Activated T-helper 17 cell treated with anti-CD3 and anti-CD28 coated beads, Interleukin-2, amount 50 U/mL, for 72 hours (primary cell): ENCODE results near the gene SKAP2. TPM values are rescaled to one million over a fixed set of nuclear protein-coding genes. Genes with fewer than 3 reads are reported as not detected.

Experiments
- ATAC-seq: fragments of 150-1000 bp; cut with Tn5 transposase; replicated peaks from 2 replicates; pipeline ENCODE4 v1.10.0; 2021; ENCODE audit warnings: mild to moderate bottlenecking, moderate library complexity
- H3K27ac Mint-ChIP-seq: one replicate; pipeline ENCODE4 v1.8.0; 2022; ENCODE audit warnings: mixed read lengths
- H3K27me3 Mint-ChIP-seq: one replicate; pipeline ENCODE4 v1.8.0; 2022; ENCODE audit warnings: mixed read lengths
- H3K36me3 Mint-ChIP-seq: one replicate; pipeline ENCODE4 v1.8.0; 2022; ENCODE audit warnings: low read depth, mild to moderate bottlenecking, mixed read lengths
- H3K4me1 Mint-ChIP-seq: one replicate; pipeline ENCODE4 v1.8.0; 2022; ENCODE audit warnings: mixed read lengths
- H3K4me3 Mint-ChIP-seq: one replicate; pipeline ENCODE4 v1.8.0; 2022; ENCODE audit warnings: mild to moderate bottlenecking, mixed read lengths
- H3K9me3 Mint-ChIP-seq: one replicate; pipeline ENCODE4 v1.8.0; 2022; ENCODE audit warnings: mixed read lengths
- total RNA-seq, 2 donors: library from RNA; stranded (reverse); gene quantifications; one replicate each; pipeline ENCODE4 v1.2.3, GENCODE V29; 2022

SKAP2 gene
- total RNA-seq, 2 donors from 2014 or later: 11.5 to 14.3 TPM

GRCh38 chr7:26760501-26760900 lies 103.9 kb downstream of the SKAP2 start:
- Mint-ChIP-seq H3K36me3 (no peaks in the 10 kb centered on the region), H3K9me3 (no peaks in the 10 kb centered on the region), H3K4me1 (no peaks in the 10 kb centered on the region), H3K27me3 (no peaks in the 10 kb centered on the region), H3K27ac (no peak overlapping the region), H3K4me3 (no peak overlapping the region)
- no peak for ATAC-seq

- Mint-ChIP-seq H3K27ac (no peak overlapping the region), H3K4me3 (no peak overlapping the region), H3K4me1 (no peaks in the 10 kb centered on the region), H3K9me3 (no peaks in the 10 kb centered on the region), H3K27me3 (no peaks in the 10 kb centered on the region), H3K36me3 (no peaks in the 10 kb centered on the region)
- ATAC-seq: no peak
Measured at GRCh38 chr7:26759108-26759507, 105.3 kb downstream of the SKAP2 start.

- Mint-ChIP-seq H3K36me3 (no peaks in the 10 kb centered on the region), H3K27ac (no peak overlapping the region), H3K9me3 (no peaks in the 10 kb centered on the region), H3K4me1 (no peaks in the 10 kb centered on the region), H3K27me3 (no peaks in the 10 kb centered on the region), H3K4me3 (no peak overlapping the region)
- ATAC-seq: no peak
Measured at GRCh38 chr7:26743205-26743604, 121.2 kb downstream of the SKAP2 start.

GRCh38 chr7:26735976-26736600 lies 128.3 kb downstream of the SKAP2 start:
- Mint-ChIP-seq H3K36me3 (no peaks in the 10 kb centered on the region), H3K4me3 (no peak overlapping the region), H3K9me3 (no peaks in the 10 kb centered on the region), H3K4me1 (no peaks in the 10 kb centered on the region), H3K27me3 (peaks cover 5% of the 10 kb centered on the region), H3K27ac (no peak overlapping the region)
- no peak for ATAC-seq

GRCh38 chr7:26729150-26729775 lies 135.1 kb downstream of the SKAP2 start:
- Mint-ChIP-seq H3K9me3 (no peaks in the 10 kb centered on the region), H3K27ac (no peak overlapping the region), H3K36me3 (no peaks in the 10 kb centered on the region), H3K4me1 (no peaks in the 10 kb centered on the region), H3K27me3 (peaks cover 5% of the 10 kb centered on the region), H3K4me3 (no peak overlapping the region)
- no peak for ATAC-seq

- peaks cover 5% of the 10 kb centered on the region for H3K36me3 Mint-ChIP-seq
- H3K27me3 Mint-ChIP-seq: peaks cover 3% of the 10 kb centered on the region
- ATAC-seq: no peak
- H3K9me3 Mint-ChIP-seq: no peaks in the 10 kb centered on the region
- no peak overlapping the region for H3K27ac Mint-ChIP-seq
- H3K4me3 Mint-ChIP-seq: no peak overlapping the region
- H3K4me1 Mint-ChIP-seq: no peaks in the 10 kb centered on the region
Measured at GRCh38 chr7:26726051-26726450, 138.3 kb downstream of the SKAP2 start.

- Mint-ChIP-seq H3K27ac (no peak overlapping the region), H3K4me1 (no peaks in the 10 kb centered on the region), H3K9me3 (no peaks in the 10 kb centered on the region), H3K4me3 (no peak overlapping the region), H3K36me3 (peaks cover 5% of the 10 kb centered on the region), H3K27me3 (peaks cover 3% of the 10 kb centered on the region)
- ATAC-seq: no peak
Measured at GRCh38 chr7:26724795-26725194, 139.6 kb downstream of the SKAP2 start.

- H3K36me3 Mint-ChIP-seq: peaks cover 5% of the 10 kb centered on the region
- no peaks in the 10 kb centered on the region for H3K9me3 Mint-ChIP-seq
- no peak overlapping the region for H3K4me3 Mint-ChIP-seq
- H3K27ac Mint-ChIP-seq: no peak overlapping the region
- peaks cover 9% of the 10 kb centered on the region for H3K27me3 Mint-ChIP-seq
- H3K4me1 Mint-ChIP-seq: peaks cover under 1% of the 10 kb centered on the region
- no peak for ATAC-seq
Measured at GRCh38 chr7:26723129-26723528, 141.3 kb downstream of the SKAP2 start.

- Mint-ChIP-seq H3K27ac (no peak overlapping the region), H3K4me3 (no peak overlapping the region), H3K9me3 (no peaks in the 10 kb centered on the region), H3K27me3 (peaks cover 16% of the 10 kb centered on the region), H3K36me3 (peaks cover 5% of the 10 kb centered on the region), H3K4me1 (peaks cover 4% of the 10 kb centered on the region)
- no peak for ATAC-seq
Measured at GRCh38 chr7:26721450-26721849, 142.9 kb downstream of the SKAP2 start.

GRCh38 chr7:26718063-26718462 lies 146.3 kb downstream of the SKAP2 start:
- Mint-ChIP-seq H3K27ac (no peak overlapping the region), H3K4me1 (peaks cover 4% of the 10 kb centered on the region), H3K4me3 (no peak overlapping the region), H3K9me3 (no peaks in the 10 kb centered on the region), H3K36me3 (peaks cover 5% of the 10 kb centered on the region), H3K27me3 (peaks cover 19% of the 10 kb centered on the region)
- no peak for ATAC-seq

GRCh38 chr7:26714438-26714837 lies 150.0 kb downstream of the SKAP2 start:
- H3K4me3 Mint-ChIP-seq: no peak overlapping the region
- H3K27ac Mint-ChIP-seq: no peak overlapping the region
- H3K27me3 Mint-ChIP-seq: peaks cover 25% of the 10 kb centered on the region
- H3K36me3 Mint-ChIP-seq: no peaks in the 10 kb centered on the region
- H3K4me1 Mint-ChIP-seq: peaks cover 4% of the 10 kb centered on the region
- no peak for ATAC-seq
- H3K9me3 Mint-ChIP-seq: no peaks in the 10 kb centered on the region

GRCh38 chr7:26714006-26714405 lies 150.4 kb downstream of the SKAP2 start:
- no peak overlapping the region for H3K4me3 Mint-ChIP-seq
- peaks cover 22% of the 10 kb centered on the region for H3K27me3 Mint-ChIP-seq
- peaks cover 4% of the 10 kb centered on the region for H3K4me1 Mint-ChIP-seq
- H3K9me3 Mint-ChIP-seq: no peaks in the 10 kb centered on the region
- no peak for ATAC-seq
- H3K36me3 Mint-ChIP-seq: no peaks in the 10 kb centered on the region
- H3K27ac Mint-ChIP-seq: no peak overlapping the region

GRCh38 chr7:26709210-26709990 lies 155.0 kb downstream of the SKAP2 start:
- Mint-ChIP-seq H3K4me3 (no peak overlapping the region), H3K27me3 (peaks cover 15% of the 10 kb centered on the region), H3K9me3 (no peaks in the 10 kb centered on the region), H3K36me3 (no peaks in the 10 kb centered on the region), H3K27ac (no peak overlapping the region), H3K4me1 (no peaks in the 10 kb centered on the region)
- no peak for ATAC-seq

GRCh38 chr7:26705567-26705966 lies 158.8 kb downstream of the SKAP2 start:
- Mint-ChIP-seq H3K27ac (no peak overlapping the region), H3K27me3 (peaks cover 14% of the 10 kb centered on the region)
- ATAC-seq: no peak

GRCh38 chr7:26704786-26705185 lies 159.6 kb downstream of the SKAP2 start:
- Mint-ChIP-seq H3K27ac (no peak overlapping the region), H3K4me1 (no peaks in the 10 kb centered on the region), H3K9me3 (no peaks in the 10 kb centered on the region), H3K27me3 (peaks cover 10% of the 10 kb centered on the region), H3K4me3 (no peak overlapping the region), H3K36me3 (no peaks in the 10 kb centered on the region)
- no peak for ATAC-seq

More at GRCh38 chr7:26705567-26705966, 158.8 kb downstream of the SKAP2 start:
- H3K4me1 Mint-ChIP-seq: no peaks in the 10 kb centered on the region
- no peak overlapping the region for H3K4me3 Mint-ChIP-seq
- no peaks in the 10 kb centered on the region for H3K36me3 Mint-ChIP-seq
- no peaks in the 10 kb centered on the region for H3K9me3 Mint-ChIP-seq
